Right ventricle myocardium inferior (tissue), 1 donor: ENCODE data around the gene LACTB. TPM values are rescaled to one million over a fixed set of nuclear protein-coding genes. Genes with fewer than 3 reads are reported as not detected.

Experiments used
- ATAC-seq: fragments of 200-7000 bp; cut with Tn5 transposase; one replicate; pipeline ENCODE4 v1.9.1; 2020; ENCODE audit warnings: mild to moderate bottlenecking, moderate library complexity
- DNase-seq: peaks from one replicate; pipeline ENCODE4 v3.0.0; 2021; ENCODE audit errors: missing footprints
- intact Hi-C: fragments of 100-400 bp; cut with DNase I; formaldehyde crosslinking; loops from one replicate; pipeline ENCODE4 v1.11.0; 2022
- long read RNA-seq: library from polyadenylated mRNA; unstranded; transcript quantifications from one replicate; pipeline ENCODE4 v2.0.0, GENCODE V29; 2021
- total RNA-seq: library from RNA; stranded (reverse); fragmentation: NEBNext Ultra II Directional; extraction: Animal tissue kit (Norgen Biotek cat#: 25700); gene quantifications from one replicate; pipeline ENCODE4 v1.2.1, GENCODE V29; 2021
- donor health status: DM: no; HTN: yes; CAD: no; lungs with severe emphysema.

The LACTB gene
- 29.5 TPM for total RNA-seq
- long read RNA-seq, transcript LACTB-201 (6 exons, 1,972 nt), result major isoform, 24 of 28 reads
- long read RNA-seq, partial matches to known transcripts, result 1 of 28 reads
- long read RNA-seq, other reads (novel, unspliced or antisense), result 0 of 28 reads

DNA sequence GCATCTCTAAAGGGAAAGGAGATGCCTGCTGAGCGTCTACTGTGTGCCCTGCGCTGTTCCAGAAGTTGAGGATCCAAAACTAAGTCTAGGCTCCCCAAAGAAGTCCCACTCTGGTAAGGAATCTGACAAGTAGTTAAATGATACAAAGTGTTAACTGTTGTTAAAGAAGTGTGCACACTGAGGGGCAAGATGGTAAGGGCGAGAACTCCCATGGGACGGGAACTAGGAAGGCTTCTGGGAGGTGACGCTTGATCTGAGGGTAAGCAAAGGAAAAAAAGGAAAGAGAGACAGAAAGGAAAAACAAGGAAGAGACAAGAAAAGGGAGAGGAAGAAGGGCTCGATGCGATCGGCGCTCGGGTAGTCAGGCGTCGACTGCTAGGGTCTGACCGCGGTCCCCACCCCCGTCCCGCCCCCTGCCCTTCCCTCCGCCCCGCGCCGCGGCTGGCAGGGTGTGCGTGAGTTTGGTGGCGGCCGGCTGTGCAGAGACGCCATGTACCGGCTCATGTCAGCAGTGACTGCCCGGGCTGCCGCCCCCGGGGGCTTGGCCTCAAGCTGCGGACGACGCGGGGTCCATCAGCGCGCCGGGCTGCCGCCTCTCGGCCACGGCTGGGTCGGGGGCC, at the start of gene LACTB:
Gene LACTB (plus strand): TSS at position 480 of the 620 bp plus-strand sequence. CDS start 11 bp downstream, at position 491.
- DNase-seq (peak; percentile 94), ATAC-seq (peak; percentile 96)
- intact Hi-C loops, result loop anchor here (5.0 kb wide), 1 partner anchor 36 kb away; the partner anchor contains the start of gene RPS27L

DNA sequence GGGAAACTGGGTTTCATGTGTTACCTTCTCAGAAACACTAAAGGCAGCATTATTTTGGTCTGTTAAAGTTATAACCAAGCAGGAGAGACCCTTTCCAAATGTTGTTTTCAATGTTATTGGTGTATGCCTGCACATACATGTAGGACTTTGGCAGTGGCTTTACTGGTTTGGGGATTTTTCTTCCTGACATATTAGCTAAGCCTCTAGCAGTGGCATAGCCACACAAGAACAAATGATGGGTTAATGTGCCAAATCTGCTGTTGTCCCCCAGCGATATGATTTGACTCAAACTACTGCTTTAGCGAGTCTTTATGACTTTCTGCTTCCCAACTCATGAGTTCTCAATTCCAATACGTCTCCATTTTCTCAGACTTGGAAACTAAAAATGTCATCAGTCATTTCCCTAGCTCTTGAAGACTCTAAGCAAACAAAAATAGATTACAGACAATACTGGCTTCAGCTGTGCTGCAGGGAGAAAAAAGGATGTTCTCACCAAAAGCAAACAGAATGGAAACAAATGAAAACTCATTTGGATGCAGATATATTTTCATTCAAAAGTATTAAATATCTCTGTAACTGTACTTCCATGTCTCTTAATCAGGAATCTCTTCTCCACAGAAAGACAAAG, 49.5 kb upstream of the LACTB start:
- intact Hi-C loops, result no loop called here
- no peak for ATAC-seq

DNA sequence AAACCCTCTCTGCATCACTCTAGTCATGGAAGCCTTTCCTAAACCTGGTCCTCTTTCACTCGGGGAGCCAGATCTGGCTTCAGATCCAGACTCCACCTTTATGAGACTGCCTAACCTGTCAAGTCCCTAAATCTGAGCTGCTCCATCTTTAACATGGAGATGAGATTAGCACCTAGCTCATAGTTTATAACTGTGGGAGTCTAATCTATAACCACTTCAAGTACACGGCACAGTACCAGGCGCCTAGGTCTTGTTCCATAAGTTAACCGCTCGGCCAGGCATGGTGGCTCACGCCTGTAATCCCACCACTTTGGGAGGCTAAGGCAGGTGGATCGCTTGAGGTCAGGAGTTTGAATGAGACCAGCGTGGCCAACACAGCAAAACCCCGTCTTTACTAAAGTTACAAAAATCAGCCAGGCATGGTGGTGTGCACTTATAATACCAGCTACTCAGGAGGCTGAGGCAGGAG, 48.8 kb upstream of the LACTB start:
- DNase-seq, result no peak
- intact Hi-C loops, result no loop called here

More for the DNA sequence above, 49.5 kb upstream of the LACTB start:
- no peak for DNase-seq

GRCh38 chr15:63073497-63074172, 48.0 kb upstream of the LACTB start:
- DNase-seq, result no peak
- intact Hi-C loops, result no loop called here
- no peak for ATAC-seq

More for the DNA sequence above, 48.8 kb upstream of the LACTB start:
- ATAC-seq, result no peak

DNA sequence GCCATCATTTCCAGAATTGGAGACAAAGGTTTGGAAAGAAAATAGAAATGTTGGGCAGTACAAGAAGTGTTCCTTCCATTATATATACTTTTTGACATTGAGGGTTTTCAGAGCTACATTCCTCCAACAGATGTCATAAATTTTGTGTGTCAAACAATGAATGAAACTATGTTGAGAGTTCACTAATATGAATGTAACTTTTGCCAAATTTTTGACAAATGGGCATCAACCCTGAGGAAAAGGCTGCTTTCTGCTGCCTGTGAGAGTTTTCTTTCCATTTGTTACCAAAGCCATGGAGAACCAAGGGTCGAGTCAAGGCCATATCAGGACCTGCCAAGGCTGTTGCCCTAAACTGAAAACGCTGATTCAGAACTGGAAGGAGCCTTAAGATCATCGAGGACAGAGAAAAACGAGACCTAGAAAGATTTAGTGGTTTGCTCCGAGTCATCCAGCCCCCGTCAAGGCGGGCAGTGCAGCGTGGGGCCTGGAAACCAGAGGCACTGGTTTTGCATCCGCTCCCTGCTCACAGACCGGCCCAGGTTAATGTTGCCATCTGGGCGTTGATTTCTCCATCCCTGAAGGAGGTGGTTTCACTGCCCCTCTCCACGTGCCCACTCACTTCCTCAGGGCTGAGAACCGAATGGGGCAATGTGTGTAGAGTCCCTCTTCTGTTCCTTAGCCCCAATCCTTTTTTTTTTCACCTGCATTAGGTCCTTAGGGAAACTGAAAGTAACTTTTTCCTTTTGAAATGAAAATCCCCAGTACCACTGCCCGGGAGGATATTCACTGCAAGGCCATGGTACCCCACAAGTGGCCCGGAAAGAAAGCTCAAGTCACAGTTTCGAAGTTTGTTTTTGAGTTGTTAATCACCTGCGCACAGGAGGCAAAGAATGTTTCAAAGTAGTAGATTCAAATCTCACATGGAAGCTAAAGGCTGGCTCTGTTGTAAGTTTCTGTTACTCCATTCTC, 46.4 kb upstream of the LACTB start:
- intact Hi-C loops, result no loop called here
- DNase-seq (no peak), ATAC-seq (no peak)

- intact Hi-C loops, result no loop called here
- ATAC-seq (no peak), DNase-seq (no peak)
Observed at GRCh38 chr15:63075984-63076713, 45.5 kb upstream of the LACTB start.

GRCh38 chr15:63076714-63077046, 45.0 kb upstream of the LACTB start:
- intact Hi-C loops, result no loop called here
- no peak for ATAC-seq
- no peak for DNase-seq

DNA sequence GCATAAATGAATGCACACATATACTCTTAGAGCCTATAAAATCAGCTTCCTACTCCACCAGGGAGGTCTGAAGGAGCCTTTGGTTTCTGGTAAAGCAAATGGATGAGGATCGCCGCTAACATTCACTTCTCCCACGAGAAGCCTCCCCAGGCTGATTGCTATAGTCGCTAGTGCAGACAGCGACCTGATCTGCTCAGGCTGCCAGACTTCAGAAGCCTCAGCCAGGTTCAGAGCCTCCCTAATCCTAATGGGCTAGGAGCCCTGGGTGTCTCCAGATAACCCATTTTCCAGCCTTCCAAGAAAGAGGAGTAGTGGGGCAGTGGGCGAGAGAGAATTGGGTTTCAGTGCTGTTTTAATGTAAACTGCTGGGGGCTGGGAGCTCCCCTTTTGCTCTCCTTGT, 43.7 kb upstream of the LACTB start:
- intact Hi-C loops, result no loop called here

DNA sequence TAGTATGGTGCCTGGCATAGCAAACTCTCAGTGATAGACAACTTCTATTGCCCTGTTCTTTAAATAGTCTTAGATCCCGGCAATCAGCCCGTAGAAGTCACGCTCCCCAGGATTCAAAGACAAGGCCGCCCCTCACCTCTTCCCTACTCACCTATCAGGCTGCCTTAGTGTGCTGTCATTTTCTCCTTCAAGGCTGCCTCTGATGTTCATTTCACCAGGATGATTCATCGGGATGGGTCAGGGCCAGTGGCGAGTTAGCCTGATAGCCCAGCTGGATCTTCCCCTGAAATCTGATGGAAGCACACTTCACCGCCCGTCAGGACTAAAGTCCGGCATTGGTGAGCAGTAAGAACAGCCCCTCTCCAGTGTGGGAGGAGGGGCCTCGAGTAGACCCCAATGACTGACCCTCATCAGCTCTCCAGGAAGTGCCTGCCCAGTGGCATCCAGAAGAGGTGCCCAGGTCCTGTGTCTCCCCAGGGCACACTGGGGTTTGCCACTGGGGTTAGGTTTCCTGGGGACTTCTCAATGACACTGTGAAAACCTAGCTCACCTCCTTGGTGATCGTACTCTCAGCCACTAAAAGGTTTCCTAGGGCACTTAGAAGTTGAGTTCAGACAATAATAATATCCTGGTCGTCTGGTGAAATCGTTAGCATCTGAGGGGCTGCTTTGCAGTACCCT, 41.6 kb upstream of the LACTB start:
- ATAC-seq (peak; percentile 50), DNase-seq (no peak)
- intact Hi-C loops, result no loop called here

More for the DNA sequence above, 43.7 kb upstream of the LACTB start:
- DNase-seq (no peak), ATAC-seq (no peak)

DNA sequence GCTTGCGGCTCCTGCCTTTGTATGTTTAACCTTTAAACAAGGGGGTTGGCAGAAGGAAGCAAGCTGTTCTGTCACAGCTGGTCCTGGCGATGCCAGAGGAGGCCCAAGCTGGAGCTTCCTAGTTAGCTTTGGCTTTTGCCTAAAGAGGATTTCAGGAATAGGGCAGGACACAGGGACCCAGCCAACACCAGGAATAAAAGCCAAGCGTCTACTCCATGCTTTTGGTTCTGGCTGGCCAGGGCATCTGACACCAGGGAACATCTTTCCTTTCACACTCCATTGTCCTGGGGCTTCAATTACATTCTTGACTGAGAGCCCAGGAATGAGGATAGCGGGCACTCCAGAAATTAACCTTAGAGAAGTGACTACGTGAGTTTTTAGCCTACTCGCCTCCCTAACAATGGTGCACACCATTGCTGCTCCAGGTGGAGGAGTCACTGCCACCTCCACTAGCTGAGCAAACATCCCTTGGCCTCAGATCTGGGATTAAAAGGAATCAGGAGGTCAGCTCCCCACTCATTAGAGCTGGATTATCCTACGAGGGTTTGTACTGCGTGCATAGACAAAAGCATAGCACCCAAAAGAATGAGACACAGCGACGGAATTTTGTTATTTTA, 40.9 kb upstream of the LACTB start:
- intact Hi-C loops, result no loop called here
- peak; percentile 85 for ATAC-seq
- no peak for DNase-seq

DNA sequence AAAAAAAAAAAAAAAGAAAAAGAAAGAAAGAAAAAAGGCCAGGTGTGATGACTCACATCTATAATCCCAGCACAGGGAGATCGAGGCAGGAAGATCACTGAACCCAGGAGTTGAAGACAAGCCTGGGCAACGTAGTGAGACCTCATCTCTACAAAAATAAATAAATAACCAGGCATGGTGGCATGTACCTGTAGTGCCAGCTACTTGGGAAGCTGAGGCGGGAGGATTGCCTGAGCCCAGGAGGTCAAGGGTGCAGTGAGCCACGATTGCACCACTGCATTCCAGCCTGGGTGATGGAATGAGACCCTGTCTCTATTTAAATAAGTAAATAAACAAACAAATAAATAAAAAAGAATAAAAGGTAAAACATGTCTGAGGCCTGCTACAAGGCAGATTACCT, 39.3 kb upstream of the LACTB start:
- DNase-seq, result no peak
- intact Hi-C loops, result no loop called here

GRCh38 chr15:63083044-63083443, 38.6 kb upstream of the LACTB start:
- no peak for DNase-seq
- intact Hi-C loops, result no loop called here
- ATAC-seq, result peak; percentile 64

More for the DNA sequence above, 39.3 kb upstream of the LACTB start:
- ATAC-seq, result no peak

GRCh38 chr15:63083541-63083940, 38.1 kb upstream of the LACTB start:
- ATAC-seq, result no peak
- intact Hi-C loops, result no loop called here

GRCh38 chr15:63084806-63085205, 36.9 kb upstream of the LACTB start:
- ATAC-seq (no peak), DNase-seq (no peak)
- intact Hi-C loops, result no loop called here

More at GRCh38 chr15:63083541-63083940, 38.1 kb upstream of the LACTB start:
- DNase-seq, result no peak

GRCh38 chr15:63085289-63085688, 36.4 kb upstream of the LACTB start:
- ATAC-seq, result no peak
- intact Hi-C loops, result no loop called here
- DNase-seq, result no peak

GRCh38 chr15:63086271-63086670, 35.4 kb upstream of the LACTB start:
- intact Hi-C loops, result no loop called here

DNA sequence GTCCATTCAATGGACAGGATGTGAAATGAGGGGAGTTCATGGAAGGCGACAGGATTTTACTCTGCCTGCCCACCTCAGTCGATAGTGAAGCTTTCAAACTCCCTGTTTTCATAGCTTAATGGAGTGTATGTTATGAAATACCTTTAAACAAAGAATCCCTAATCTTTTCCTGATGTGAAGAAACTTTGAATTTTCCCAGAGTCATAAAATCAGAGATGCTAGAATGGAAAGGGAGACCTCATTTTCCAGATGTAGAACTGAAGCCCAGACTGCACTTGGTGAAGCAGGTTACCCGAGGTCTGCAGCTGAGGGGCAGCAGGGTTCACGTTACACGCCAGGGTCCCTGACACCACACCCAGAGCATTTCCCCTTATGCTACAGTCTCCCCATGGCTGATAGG, 34.7 kb upstream of the LACTB start:
- no peak for DNase-seq
- ATAC-seq, result no peak
- intact Hi-C loops, result no loop called here

More at GRCh38 chr15:63086271-63086670, 35.4 kb upstream of the LACTB start:
- DNase-seq (no peak), ATAC-seq (no peak)
